NCI-H128 (cell line): Measurements from ENCODE around the gene ZNF524.

Experiments used
- DNase-seq: peaks from one replicate; lab custom pipeline; 2025; ENCODE audit not compliant: unreplicated experiment; lab: John Stamatoyannopoulos, UW

The ZNF524 gene

GRCh38 chr19:55641426-55642152 lies 41.5 kb downstream of the ZNF524 start:
- DNase-seq: no peak

GRCh38 chr19:55642153-55643002 lies 42.3 kb downstream of the ZNF524 start:
- DNase-seq: no peak

- no peak for DNase-seq
These were observed 43.2 kb downstream of the ZNF524 start, which contains the start of gene ZNF581 for GRCh38 chr19:55643003-55643886. TSS of gene ZNF581 (plus strand) at chr19:55643649. CDS start at chr19:55644572, 923 bp downstream.

- DNase-seq: no peak
These were observed 43.7 kb downstream of the ZNF524 start for GRCh38 chr19:55643887-55644176.

- DNase-seq: no peak
These were observed 44.2 kb downstream of the ZNF524 start for GRCh38 chr19:55644191-55644833.

- DNase-seq: no peak
These were observed 44.9 kb downstream of the ZNF524 start for GRCh38 chr19:55644842-55645511.

GRCh38 chr19:55645512-55645881 lies 45.4 kb downstream of the ZNF524 start:
- DNase-seq: no peak

- DNase-seq: no peak
These were observed 47.0 kb downstream of the ZNF524 start for GRCh38 chr19:55646889-55647731.

GRCh38 chr19:55647732-55648584 lies 47.9 kb downstream of the ZNF524 start, which contains the start of gene CCDC106:
TSS of gene CCDC106 (plus strand) at chr19:55648212. CDS start at chr19:55649047, 835 bp downstream.
- DNase-seq: peak; percentile 55

GRCh38 chr19:55648585-55649267 lies 48.6 kb downstream of the ZNF524 start:
- DNase-seq: no peak

- no peak for DNase-seq
These were observed 49.4 kb downstream of the ZNF524 start for GRCh38 chr19:55649268-55650125.

- no peak for DNase-seq
These were observed 50.1 kb downstream of the ZNF524 start for GRCh38 chr19:55650126-55650557.

- DNase-seq: no peak
These were observed 50.6 kb downstream of the ZNF524 start for GRCh38 chr19:55650602-55651230.

GRCh38 chr19:55651236-55651635 lies 51.1 kb downstream of the ZNF524 start:
- DNase-seq: no peak

- no peak for DNase-seq
These were observed 52.4 kb downstream of the ZNF524 start for GRCh38 chr19:55652311-55653128.
